Daoy (cell line): ENCODE results near the gene FGF4. TPM values are rescaled to one million over a fixed set of nuclear protein-coding genes. Genes with fewer than 3 reads are reported as not detected.
A peak's percentile ranks its signal among the peaks of the same experiment; 100 is the strongest.

Experiments used
- DNase-seq: peaks from one replicate; pipeline ENCODE4 v3.0.0-alpha.2; 2015; ENCODE audit warnings: low read depth
- total RNA-seq: library from RNA; depleted of rRNA; stranded (reverse); fragments of >200 nt; shearing (Covaris generic); gene quantifications from 2 replicates; pipeline ENCODE4 v1.2.3, GENCODE V29; 2014; rRNA removed

FGF4 gene, protein sequence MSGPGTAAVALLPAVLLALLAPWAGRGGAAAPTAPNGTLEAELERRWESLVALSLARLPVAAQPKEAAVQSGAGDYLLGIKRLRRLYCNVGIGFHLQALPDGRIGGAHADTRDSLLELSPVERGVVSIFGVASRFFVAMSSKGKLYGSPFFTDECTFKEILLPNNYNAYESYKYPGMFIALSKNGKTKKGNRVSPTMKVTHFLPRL
- total RNA-seq: not detected in 2 replicates

DNA sequence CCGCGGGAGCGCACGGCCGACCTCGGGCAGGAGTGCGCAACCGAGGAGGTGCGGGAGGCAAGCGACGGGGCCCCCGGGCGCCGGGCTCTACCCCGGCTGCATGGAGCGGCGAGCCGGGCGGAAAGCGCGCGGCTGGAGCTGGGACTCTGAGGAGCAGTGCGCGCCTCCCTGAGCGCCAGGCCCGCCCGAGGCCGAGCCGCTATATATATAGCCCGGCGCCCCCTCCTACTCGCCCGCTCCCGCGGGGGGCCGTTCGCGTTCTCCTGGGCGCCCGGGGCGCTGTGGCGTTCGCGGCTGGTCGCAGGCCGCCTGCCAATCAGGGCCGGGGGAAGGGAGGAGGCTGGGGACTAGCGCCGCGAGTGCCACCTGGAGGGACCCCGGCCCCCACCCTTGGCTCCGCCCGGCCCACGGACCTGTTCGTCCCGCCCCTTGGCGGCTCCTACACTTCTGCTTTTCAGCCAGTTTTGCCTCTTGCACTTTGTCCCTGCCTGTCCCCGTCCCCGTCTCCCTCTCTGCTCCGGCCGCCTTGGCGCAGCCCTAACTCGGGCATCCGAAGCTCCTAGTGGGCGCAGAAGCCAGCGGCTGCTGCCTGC is at the start of gene FGF4:
Gene FGF4 (minus strand): TSS at position 179 of the 593 bp plus-strand sequence. CDS start 257 bp downstream, outside the sequence.
- DNase-seq: no peak

DNA sequence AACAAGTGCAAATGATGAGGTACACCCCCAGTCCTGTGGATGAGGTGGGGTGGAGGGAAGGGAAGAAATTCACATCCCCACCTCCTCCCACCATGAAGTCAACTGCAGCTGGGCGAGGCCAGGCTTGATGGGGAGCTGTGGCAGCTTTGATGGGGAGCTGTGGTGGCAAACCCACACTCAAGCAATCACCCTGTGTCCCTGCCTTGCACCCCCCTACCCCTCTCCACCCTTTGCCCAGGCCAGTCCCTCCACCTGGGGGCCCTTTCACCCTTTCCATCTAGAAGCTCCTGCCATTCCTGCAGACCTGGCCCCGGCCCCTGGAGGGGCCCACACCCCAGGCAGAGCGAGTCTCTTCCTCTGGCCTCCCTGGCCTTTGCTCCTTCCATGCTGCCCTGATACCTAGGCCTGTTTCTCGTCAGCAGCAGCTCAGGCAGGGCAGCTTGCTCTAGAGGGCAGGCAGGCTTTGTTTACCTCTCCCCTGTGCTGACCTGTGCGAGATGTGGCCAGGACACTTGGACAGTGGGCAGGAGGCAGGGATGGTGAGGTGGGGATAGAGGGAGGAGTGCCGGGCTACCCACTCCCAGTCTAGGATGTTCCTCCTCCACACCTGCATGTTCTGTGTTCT is 48.6 kb upstream of the FGF4 start:
- no peak for DNase-seq

DNA sequence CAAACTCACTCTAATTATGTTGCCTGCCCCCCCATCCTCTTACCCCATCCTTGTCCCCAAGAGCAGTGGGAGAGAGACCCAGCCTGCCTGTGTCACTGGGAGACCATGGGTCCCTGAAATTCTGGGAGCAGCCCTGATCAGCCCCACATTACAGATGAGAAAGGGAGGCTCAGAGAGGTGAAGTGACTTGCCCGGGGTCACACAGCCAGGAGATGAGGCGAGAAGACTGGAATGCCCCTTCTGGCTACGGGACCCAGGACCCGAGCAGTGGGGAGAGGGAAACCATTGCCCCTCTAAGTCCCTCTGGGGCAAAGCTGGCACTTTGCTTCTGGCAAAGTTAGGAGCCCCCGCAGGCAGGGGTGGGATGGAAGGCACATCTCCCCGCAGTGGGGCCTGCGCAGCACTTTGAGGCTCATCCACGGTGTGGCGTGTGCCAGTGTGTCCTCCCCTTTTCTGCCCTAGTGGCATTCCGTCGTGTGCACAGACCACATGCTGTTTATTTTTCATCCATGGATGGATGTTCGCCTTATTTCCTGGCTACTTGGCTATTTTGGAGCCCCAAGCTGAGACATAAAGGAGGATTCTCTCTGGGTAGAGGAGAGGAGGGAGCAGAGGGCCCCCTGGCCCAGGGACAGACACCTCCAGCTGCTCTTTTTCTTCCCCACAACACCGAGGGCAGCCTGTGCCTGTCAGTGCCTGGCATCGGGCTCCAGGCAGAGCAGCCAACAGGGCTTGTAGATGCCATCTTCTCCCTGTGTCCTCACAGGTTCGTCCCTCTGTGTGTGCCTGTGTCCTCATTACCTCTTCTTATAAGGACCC is 47.7 kb upstream of the FGF4 start:
- no peak for DNase-seq

DNA sequence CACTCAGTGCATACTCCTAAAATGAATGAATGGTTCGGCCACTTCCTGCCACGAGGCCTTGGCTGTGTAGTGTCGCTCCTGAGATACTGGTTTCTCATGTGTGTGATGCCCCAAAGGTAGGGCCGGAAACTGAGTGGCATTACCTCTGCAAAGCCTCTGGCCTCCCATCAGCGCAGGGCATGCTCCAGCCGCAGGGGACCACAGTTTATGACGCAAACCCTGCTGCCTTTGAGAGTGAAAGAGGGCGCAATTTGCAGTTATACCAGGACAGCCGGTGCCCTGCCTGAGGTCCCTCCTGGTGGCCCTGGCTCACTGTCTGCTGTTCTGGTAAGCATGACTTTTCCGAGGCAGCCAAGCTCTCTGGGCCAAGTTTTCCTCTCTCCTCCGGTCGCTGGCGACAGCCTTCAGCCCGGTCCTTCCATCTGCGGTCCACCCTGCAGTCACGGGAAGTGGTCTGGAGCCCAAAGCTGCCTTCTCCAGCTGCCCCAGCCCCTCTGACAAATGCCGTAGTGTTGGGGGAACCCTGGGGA is 46.4 kb upstream of the FGF4 start:
- no peak for DNase-seq

DNA sequence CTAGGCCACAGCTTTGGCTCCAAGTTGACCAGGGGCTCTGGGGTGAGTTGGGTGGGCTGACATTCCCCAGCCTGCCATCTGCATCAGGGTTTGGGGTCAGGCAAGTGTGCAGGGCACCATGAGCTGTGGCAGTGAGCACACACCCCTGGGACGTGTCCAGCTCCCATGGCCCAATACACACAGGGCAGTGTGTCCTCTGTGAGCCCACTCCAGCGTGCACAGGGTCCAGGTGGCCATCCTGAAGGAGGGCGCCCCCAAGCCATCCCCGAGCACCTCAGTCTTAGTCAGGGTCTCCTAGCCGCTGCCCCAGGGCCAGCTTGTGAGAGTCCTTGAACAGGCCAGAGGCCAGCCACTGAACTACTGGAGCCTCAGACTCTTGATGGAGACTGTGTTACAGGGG is 45.3 kb upstream of the FGF4 start:
- no peak for DNase-seq

DNA sequence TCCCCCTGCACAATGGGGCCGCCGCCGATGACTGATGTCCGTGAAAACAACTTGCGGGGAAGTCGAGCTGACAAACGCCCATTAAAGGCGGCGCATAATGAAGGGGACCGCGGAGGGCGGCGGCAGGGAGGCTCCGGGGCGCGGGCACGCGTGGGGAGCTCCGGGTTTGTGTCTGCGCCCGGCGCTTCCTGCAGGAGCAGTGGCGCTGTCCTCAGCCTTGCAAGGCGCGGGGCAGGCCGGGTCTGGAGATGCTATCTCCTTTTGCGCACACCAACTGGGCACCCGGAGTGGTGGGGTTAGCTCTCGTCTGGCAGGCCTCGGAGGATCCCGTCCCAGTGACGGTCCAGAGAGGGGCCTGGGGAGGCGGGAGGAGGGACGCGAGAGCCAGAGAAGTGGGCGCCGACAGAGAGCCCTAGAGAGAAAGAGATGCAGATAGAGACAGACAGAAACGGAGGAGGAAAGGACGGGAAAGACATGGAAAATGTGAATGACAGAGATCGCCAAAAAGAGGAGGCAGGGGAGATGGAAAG is 44.5 kb upstream of the FGF4 start:
- DNase-seq: no peak

DNA sequence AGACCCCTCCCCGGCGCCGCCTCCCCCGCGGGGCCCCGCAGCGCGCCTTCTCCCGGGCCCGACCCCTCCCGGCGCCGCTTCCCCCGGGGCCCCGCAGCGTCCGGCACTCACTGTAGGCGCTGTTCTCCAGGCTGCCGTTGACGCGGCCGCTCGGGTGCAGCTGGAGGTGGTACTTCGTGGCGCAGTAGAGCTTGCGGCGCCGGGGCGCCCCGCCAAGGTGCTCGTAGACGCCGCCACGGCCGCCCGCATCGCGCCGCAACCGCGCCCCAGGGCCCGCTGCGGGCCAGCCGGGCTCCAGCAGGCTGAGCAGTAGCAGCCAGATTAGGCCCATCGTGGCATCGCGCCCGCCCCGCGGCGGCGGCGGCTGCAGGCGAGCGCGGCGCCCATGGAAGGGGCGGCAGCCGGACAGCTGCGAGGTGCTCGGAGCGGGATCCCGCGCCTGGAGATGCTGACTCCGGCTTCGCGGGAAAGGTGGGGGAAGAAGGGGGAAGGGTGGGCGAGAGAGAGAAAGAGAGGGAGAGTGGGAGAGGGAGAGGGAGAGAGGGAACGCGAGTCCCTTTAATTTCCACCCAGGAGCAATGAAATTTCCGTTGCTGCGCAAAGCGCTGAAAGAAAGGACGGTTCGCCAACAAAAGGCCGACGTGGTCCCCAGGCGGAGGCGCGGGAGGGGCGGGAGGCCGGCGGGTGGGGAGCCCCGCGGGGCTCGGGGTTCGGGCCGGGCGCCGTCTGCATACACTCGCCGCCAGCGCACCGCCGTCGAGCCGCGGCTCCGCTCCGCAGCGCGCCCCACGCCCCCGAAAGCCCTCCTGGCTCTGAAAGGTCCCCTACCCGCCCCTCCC is 43.7 kb upstream of the FGF4 start, which contains the start of gene FGF3:
Gene FGF3 (minus strand): TSS at position 814 of the 839 bp plus-strand sequence. CDS start 483 bp downstream, at position 331.
- no peak for DNase-seq

DNA sequence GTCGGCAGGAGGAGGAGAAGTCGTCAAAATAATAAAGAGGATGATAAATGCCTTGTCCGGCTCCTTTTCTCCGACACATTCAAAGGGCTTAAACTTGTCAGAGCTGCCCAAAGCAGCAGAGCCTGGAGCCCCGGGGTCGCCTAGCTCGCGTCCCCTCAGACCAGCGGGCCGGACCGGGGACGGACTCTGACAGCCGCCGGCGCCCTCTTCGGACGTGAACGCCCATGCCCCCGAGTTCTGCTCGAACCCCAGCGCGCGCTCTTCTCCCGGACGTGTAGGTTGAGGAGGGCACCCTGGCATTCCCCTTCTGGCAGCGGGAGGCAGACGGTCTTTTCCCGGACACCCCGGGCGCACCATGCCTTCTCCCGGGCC is 43.1 kb upstream of the FGF4 start:
- DNase-seq: no peak

DNA sequence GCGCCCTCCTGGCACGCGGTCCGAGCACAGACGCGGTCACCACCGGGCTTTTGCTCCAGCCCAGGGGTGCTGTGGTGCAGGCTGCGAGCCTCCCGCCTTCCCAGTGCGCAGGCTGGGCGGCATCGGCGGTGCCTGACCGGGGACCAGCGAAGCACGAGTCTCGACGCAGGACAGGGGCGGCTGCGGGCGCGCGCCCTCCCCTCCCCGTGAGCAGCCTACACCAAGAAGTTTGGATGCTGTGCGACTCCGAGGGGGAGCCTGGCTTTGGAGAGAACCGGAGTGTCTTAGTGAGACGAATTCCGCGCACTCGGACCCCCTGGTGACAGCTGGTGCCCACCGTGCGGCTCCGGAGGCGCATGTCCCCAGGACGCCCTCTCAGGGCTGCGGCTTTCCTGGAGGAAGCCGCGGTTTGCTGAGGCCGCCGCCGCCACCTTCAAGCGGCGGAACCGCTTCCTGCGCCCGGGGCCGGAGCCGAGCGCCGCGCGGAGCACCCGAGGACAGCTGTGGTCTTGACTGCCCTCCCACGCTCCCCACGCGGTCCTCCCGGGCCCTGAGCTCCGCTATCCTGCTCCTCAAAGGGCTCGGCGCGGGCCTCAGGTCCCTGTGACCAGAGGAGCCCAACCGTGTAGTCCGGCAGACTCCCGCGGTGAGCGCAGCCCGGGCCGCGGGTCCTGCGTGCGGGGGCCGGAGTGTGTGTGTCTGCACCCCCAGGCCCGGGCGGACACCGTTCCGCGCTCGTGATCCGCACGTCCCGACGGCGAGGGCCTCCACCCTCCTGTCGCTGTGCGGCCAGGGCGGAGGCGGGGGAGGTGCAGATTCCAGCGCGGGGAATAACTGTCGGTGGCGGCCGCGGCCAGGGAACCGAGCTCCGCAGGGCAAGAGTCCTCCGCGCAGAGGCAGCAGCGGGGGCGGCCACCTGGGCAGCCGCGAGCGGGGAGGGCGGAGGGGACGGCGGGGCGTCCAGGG is 42.4 kb upstream of the FGF4 start:
- peak; percentile 29 for DNase-seq

DNA sequence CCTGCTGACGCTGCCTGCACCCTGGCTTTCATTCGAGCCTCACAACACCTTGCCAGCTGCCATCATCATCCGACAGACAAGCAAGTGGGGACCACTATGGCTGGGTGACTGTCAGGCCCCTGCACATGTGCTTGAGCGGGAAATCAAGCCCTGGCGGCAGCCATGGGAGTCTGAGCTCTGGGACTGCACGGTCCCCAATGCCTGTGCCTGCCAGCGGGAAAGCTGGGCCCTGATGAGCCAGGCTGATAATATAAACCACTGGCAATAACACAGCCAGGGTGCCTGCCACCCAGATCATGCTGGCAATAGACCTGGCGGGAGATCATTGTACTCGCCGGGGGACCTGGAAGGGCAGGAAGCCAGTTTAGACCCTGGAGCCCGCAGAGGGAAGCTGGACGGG is 41.5 kb upstream of the FGF4 start:
- no peak for DNase-seq

DNA sequence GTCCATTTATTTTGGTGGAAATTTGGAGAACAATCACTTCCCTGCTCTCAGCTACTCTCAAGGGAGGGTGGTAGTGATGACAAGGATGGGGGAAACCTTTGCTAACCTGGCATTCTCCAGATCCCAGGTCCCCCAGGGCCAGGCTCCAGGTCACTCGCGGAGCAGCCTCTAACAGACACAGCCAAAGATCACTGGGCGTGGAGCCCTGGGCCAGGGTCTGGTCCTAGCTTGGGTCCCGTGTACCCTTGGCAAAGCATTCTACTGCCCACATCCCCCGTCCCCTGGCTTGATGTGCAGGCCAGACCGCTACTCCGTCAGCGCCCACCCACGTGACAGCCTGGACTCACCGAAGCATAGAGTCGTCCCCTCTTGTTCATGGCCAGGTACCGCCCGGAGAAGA is 40.8 kb upstream of the FGF4 start:
- no peak for DNase-seq

DNA sequence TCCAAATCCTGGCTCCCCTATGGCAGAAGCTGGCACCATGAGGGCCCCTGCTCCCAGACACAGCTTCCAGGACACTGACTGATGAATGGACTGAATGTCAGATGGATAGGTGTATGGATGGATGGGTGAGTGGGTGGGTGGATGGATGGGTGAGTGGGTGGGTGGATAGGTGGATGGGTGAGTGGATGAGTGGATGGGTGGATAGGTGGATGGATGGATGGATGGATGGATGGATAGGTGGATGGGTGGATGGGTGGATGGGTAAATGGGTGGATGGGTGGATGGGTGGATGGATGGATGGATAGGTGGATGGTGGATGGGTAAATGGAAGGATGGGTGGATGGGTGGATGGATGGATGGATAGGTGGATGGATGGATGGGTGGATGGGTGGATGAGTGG is 39.8 kb upstream of the FGF4 start:
- no peak for DNase-seq

DNA sequence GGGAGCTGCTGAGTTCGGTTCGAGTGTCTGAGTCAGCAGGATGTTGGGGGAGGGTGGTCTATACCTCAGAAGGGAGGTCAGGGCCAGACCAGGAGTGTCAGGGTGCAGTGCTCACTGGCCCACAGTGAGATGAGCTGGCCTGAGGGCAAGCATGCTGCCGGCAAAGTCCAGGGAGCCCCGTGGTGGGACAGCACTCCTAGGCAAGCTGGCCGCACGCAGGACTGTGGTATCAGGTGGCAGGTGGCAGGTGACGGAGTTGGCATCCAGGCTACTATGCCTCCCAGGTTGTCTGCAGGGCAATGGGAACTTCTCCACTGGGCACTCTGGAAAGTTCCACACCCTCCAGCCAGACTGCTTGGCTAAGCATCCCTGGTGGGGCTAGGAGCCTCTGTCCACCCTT is 39.3 kb upstream of the FGF4 start:
- no peak for DNase-seq

DNA sequence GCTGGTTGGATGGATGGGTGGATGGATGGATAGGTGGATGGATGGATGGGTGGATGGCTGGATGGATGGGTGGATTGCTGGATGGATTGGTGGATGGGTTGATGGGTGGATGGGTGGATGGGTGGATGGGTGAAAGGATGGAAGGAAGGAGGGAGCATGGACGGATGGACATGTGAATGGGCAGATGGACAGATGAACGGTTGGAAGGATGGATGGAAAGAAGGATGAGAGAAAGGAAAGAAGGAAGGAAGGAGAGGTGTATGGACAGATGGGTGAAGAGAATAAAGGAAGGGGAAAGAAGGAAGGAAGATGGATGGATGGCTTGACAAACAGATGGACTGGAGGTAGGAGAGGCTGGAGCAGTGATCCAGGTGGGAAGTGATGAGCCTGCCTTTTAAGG is 38.7 kb upstream of the FGF4 start:
- no peak for DNase-seq

DNA sequence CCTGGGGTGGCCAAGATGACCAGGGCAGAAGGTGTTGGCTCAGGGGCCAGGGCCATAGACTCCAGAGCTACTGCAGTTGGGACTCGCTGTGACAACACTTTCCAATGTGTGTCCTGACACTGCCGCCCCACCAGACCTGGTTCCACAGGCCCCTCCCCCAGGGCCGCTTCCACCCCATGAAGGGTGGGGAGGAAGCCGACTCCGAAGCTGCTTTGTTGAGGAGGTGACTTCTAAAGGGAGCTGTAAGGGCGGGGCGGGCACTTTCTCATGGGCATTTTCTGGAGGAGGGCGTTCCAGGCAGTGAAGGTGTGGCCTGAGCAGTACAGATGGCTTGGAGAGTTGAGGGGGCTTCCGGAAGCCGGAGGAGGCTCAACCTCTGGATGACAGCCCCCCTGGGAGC is 37.8 kb upstream of the FGF4 start:
- no peak for DNase-seq

DNA sequence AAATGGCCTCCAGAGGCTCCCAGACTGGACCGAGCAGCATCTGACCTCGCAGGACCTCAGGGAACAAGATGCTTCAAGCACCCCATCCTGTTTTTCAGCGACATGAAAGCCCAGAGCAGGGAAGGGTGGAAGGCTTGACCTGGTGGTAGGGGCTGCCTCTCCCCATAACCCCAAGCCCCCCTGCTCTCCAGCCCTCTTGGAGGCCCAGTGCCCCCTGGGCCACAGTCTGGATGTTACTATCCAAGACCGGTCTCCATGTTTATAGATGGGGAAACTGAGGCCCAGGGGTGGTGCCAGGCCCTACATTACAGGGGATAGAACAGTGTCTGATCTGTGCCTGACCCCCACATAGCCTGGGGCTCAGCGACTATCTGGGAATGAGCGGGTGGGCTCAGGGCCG is 37.1 kb upstream of the FGF4 start:
- DNase-seq: no peak

DNA sequence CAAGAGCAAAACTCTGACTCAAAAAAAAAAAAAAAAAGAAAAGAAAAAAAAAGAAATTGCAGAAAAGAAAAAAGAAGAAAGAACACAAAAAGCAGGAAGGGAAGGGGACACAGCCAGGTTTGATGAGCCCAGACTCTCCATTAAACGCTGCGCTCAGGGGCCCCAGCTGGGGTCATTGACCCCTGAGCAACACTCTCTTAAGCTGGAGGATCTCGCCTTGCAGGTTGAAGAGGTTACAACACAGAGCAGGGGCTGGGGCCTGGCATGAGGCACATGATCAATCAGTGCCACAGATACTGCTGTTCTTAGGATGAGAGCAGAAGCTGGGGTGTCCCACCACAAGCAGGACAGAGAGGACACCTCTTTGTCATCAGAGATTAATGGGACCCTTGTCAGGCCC is 36.3 kb upstream of the FGF4 start:
- no peak for DNase-seq

DNA sequence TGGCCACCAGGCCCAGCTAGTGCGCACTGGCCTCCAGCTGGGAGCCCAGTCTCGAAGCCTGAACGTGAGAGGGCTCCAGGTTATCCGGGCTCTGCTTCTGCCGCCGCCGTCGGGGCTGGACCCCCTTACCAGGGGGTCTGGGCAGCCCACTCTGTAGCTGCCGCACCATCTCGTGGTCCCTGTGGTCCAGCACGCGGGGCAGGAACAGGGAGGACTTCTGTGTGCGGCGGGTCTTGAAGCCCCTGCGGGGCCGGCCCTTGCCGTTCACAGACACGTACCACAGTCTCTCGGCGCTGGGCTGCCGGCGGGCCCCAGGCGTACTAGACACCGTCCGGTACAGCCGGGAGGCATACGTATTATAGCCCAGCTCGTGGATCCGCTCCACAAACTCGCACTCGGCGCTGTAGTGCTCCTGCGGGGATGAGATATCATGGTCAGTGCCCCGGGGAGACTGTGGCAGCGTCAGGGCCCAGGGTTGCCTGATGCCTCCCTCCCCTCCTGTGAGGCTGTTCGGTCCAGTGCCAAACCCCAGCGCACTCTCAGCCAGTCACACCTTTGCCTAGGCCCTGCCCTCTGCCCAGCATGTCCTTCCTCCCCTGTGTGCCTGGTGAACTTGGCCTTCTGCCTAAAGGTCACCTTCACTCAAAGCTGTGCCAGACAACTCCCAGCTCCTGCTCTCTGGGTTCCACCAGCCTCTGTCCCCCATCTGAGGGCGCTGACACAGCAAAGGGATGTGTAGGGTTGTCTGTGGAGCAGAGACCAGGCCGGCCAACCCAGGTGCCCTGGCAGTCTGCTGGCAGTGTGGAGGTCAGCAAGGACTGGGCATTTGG is 35.4 kb upstream of the FGF4 start:
- DNase-seq: no peak

DNA sequence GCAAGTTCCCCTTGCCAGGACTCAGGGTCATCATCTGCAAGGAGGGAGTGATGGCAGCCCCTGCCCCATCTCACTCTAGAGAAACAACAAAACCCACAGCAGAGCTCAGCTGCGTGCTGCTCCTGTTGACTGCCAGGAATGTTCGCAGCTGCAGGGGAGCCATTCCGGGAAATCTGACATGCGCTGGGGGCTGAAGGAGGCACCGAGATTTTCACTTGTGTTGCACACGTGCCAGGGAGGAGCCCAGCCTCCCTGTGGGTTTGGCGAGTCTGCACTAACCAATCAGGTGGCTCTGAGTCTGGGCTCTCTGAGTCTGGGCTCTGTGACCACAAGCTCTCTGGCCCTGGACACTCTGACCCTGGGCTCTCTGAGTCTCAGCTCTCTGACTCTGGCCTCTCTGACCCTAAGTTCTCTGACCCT is 33.5 kb upstream of the FGF4 start:
- no peak for DNase-seq
